ENCODE data around the gene CMTM5.
A peak's percentile ranks its signal among the peaks of the same experiment; 100 is the strongest.

CMTM5 gene, protein sequence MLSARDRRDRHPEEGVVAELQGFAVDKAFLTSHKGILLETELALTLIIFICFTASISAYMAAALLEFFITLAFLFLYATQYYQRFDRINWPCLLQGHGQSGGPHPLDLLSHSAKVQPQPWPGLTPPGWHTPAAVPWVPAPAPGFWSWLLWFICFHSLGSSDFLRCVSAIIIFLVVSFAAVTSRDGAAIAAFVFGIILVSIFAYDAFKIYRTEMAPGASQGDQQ

DNA sequence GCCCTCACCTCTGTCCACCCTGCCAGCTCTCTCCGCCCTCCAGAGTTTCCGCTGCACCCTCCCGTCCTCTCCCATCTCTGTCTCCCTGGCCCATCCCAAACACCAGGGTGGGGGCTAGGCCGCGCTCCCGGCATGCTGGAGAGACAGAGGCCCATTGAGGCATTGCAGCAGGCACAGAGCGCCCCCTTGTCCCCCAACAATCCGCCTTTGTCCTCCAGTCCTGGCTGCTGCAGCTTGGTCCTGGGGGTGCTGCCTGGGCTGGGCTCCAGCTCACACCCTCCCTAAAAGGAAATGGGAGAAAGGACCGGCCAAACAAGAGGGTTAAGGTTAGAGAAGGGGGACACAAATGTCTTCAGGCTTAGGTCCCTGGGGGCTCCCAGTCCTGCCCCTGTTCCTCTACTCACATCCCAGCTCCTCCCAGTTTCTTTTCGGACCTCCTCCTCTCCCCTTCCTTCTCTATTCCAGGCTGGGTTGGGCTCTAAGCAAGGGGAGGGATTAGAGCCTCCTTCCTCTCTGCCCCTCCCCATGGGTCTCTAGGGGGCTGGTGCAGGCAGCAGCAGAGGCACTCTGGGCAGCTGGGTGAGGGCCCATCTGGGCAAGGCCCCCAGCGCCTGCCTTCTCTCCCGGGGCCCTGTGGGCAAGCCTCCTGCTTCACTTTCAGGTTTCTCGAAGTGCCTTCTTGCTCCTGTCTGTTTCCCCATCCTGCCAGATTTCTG is at the start of gene CMTM5:
TSS of gene CMTM5 (plus strand) at position 565 of the 716 bp plus-strand sequence. CDS start 206 bp downstream, outside the sequence.
- DNase-seq (ENCODE audit: low spot score): no peak

DNA sequence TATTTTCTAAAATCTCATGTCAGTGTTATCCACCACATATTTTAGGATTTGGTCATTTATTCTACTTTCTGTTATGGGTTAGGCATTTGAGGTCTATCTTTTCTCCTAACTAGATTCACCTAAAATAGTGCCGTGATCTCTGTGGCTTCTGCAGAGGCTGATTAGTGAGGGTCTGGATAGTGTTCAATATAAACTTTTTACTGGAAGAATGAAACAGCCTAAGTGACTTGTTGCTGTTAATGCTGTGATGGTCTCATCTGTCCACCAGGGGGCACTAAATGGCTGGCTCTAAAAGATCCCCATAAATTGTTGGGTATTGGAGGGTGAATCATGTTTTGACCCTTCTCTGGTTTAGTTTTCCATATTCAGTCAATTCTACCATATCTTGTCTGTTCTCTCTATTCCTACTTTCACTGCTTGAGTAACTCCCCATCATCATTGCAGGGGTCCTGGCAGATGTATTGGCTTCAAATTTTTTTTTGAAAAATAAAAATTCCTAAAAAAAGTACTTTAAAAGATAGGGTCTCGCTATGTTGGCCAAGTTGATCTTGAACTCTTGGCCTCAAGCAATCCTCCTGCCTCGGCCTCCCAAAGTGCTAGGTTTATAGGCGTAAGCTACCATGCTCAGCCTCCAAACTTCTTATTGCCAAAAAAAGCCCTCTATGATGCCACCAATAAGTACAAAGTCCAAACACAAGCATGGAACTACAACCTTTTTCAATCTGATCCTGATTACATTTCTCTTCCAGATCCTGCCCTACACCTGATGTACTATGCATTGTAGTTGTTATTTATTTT is 48.7 kb upstream of the CMTM5 start:
- no peak for DNase-seq (ENCODE audit: low spot score)

DNA sequence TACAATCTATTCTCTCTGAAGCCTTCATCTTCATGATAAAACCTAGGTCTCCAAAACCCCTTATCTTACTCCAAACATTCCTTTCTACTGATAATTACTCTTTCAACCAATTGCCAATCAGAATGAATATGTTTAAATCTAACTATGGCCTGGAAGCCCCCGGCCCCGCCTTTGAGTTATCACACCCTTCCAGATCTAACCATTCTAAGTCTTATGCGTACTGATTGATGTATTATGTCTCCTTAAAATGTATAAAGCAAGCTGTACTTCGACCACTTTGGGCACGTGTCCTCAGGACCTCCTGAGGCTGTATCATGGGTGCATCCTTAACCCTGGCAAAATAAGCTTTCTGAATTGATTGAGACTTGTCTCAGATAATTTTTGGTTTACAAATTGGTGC is 41.2 kb upstream of the CMTM5 start:
- no peak for DNase-seq (ENCODE audit: low spot score)

DNA sequence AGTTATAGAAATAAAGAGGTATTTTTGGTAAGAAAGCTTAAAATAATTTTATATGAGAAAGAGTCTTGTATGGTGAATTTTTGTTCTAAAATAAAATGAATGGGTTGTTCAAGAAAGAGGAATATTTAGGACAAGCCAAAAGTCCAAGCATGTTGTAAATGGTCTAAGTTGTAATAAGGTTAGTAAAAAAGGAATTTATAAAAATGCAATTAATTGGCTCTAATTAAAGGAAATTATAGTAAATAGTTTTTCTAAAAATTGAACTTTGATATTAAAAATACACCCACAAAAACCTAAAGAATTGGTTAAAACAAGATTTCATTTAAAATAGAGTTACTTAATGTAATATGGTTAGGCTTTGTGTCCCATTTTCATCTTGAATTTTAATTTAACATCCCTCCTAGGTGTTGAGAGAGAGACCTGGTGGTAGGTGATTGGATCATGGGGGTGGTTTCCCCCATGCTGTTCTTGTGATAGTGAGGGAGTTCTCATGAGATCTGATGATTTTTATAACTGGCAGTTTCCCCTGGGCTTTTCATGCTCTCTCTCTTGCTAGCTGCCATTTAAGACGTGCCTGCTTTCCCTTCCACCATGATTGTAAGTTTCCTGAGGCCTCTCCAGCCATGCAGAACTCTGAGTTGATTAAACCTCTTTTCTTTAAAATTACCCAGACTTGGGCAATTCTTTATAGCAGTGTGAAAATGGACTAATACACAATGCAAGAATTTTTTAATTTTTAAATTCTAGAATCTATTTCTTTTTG is 37.2 kb upstream of the CMTM5 start:
- DNase-seq (ENCODE audit: low spot score): no peak

DNA sequence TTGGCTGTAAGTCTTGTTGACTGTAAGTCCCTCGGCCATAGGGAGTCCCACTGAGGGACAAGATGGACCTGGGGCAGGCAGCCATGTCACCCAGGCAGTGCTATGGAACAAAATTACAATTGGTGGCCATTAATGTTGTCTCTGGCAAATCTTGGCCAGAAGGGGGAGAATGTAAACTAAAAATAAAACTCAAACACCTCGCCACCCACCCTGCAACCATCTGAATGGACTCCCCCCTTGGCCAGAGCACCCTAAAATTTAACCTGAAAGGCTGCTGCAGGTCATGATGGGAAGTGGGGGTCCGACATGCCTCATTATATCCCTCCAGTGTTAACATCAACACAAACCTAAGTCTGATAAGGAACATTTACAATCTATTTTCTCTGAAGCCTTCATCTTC is 32.4 kb upstream of the CMTM5 start:
- DNase-seq (ENCODE audit: low spot score): peak; percentile 30

DNA sequence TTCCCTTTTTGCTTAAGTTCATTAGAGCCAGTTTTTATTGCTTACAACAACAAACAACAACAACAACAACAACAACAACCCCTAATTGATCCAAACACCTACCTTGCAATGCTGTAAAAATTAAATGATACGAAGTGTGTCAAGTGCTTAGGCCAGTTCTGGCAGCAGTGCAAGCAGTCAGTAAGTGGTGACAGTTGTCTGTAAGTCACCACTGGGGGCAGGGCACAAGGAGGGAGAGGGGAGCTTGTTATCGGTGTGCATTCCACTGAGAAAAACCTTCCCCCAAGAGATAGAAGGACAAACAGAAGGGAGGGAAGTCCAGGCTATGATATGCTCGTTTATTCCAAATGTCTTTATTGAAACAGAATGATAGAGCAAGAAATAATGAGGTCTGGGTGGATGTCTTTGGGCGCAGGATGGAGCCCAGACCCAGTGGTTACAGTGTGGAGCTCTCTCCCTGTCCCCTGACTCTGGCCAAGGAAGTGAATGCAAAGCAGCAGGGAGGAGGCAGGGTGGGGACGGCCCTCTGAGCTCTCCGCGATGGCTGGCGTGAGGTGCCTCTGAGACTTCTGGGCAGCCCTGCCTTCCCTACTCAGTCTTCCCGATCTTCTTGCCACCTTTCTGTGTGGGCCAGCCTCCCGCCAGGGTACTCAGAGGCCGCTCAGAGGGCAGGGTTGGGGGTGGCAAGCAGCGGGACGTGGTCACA is 30.7 kb upstream of the CMTM5 start:
- no peak for DNase-seq (ENCODE audit: low spot score)

DNA sequence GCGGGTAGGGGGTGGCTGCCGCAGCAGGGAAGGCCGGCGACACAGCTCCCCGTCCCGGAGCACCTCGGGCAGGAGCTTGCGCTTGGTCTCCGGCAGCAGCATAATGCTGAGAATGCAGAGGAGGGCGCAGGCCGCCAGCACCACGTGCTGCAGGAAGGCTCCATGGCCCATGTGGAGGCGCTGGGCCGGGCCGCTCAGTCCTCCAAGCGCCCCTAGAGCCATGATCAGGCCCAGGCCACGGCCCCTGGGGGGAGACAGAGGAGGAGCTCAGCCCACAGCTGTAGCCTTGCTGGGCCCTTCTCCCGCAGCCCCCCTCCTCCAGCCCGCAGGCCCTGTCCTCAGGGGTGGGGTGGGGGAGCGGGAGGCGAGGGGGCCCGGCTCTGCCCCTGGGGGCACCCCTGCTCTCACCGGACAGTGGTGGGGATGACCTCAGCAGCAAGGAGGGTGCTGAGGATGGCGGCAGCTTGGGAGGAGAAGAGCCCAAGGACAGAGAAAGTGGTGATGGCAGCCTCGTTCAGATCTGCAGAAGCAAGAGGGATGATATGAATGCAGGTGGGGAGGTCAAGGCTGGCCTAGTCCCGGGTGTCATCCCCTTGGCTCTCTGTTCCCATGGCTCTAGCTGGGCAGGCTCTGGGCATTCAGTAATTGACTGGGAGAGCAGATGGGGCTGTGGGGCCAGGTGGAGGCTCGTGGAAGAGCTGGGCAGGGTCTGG is 30.0 kb upstream of the CMTM5 start:
- DNase-seq (ENCODE audit: low spot score): peak; percentile 52

DNA sequence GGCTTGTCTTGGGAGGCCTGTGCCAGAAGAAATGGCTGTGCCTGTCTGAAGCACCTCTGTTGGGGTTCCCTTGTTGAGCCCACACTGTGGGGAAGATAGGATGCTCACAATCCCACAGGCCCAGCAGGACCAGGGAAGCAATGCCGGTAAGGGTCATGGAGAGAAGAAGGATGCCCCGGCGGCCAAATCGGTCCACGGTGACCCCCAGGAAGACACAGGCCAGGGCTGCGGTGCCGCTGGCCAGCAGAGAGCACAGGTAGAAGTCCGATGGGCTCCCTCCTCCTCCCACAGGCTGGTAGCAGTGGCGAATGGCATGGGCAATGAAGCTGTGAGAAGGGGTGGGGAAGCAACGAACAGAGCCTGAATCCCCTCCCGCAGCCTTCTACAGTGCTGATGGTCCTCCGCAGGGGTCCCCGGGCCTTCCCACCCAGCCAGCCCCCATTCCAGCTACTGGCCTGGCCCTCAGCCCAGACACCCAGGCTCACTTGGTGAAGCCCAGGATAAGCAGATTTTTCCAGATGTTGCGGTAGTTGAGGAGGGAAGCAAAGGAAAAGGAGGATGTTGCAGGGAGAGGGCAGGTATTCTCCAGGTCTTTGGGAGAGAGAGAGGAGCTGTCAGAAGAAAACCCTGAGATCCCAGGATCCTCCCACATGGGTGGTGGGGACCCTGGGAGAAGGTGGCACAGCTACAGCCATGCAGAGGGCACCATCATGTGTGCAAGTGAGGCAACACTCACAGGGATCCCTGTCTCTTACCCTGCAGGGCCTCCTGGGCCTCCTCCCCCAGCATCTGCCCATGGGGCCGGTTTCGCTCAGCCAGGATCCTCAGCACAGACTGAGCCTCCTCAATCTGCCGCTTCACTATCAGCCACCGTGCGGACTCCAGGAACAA is 29.2 kb upstream of the CMTM5 start:
- DNase-seq (ENCODE audit: low spot score): peak; percentile 63

DNA sequence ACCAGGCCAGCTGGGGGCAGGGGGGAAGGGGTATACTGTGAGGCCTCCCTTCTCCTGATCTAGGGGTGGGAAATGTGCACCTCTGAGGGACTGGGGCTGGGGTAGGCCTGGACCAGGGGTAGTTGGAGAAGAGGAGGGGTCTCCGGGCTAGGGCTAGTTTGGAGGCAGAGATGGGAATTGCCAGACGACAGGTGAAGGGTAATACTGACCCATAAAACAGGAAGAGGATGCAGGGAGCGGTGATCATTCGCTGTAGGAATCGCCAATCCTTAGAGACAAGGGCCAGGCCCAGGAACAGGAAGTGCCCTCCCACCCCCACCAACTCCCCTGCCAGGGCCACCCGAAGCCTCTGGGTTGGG is 28.6 kb upstream of the CMTM5 start:
- peak; percentile 41 for DNase-seq (ENCODE audit: low spot score)

DNA sequence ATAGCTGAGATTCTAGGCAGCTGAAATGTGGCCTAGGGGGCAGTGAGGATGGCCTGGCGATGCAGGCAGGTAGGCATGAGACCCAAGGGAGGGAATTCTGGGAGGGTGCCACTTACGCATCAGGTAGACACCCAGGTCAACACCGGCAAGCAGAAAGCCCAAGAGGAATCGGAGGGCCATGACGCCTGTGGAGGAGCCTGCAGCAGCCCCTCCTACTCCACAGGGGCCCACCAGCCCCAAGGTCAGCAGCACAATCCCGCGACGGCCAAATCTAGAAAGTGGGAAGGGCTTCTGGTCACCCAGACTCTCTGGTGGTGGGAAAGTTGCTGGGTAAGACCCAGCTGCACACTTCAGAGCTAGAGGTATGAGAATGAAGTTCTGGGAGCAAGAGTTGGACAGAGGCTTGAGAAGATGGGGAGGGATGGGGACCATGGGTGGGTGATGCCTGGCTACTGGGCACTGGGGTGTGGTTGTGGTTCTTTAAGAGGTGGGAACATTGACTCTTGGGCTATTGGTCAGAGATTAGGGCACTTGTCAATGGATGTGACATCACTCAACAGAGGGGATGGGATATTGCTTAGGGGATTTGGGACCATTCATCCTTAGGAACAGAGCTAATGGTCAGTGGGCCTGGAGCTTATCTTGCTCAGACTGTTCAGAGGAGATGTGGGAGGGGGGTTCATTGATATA is 27.5 kb upstream of the CMTM5 start:
- DNase-seq (ENCODE audit: low spot score): no peak

DNA sequence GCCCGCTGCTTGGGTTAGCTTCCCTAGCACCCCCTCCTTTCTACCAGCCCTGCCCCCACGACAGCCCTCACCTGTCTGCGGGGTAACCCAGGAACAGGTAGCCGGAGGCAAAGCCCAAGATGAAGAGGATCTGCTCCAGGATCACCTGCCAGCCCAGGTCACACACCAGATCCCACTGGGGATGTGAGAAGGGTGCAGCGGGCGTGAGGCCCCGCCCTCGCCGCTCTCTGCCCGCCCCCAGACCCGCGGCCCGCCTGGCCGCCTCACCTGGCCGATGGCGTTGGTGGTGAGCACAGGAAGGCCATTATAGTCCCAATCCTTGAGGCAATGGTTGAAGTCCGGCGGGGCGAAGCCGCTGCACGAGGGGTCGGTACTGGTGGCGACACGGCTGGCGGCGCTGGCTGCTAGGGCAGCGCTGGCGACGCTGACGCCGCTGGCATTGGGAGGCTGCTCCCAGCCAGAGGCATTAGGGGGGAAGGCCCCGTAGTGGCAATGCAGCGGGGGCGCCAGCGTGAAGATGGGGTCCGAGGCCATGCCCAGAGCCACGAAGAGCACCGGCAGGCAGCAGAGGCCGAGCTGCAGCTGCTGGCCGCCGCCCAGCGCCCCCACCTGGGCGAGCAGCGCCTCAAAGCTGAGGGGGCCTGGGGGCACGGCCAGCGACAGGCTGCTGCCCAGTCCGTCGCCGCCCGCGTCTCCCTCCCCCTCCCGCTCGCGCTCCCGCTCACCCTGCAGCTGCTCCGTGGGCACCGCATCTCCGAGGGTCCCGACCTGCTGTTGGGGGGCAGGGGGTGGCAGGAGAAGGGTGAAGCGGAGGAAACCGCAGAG is 25.0 kb upstream of the CMTM5 start:
- peak; percentile 55 for DNase-seq (ENCODE audit: low spot score)

DNA sequence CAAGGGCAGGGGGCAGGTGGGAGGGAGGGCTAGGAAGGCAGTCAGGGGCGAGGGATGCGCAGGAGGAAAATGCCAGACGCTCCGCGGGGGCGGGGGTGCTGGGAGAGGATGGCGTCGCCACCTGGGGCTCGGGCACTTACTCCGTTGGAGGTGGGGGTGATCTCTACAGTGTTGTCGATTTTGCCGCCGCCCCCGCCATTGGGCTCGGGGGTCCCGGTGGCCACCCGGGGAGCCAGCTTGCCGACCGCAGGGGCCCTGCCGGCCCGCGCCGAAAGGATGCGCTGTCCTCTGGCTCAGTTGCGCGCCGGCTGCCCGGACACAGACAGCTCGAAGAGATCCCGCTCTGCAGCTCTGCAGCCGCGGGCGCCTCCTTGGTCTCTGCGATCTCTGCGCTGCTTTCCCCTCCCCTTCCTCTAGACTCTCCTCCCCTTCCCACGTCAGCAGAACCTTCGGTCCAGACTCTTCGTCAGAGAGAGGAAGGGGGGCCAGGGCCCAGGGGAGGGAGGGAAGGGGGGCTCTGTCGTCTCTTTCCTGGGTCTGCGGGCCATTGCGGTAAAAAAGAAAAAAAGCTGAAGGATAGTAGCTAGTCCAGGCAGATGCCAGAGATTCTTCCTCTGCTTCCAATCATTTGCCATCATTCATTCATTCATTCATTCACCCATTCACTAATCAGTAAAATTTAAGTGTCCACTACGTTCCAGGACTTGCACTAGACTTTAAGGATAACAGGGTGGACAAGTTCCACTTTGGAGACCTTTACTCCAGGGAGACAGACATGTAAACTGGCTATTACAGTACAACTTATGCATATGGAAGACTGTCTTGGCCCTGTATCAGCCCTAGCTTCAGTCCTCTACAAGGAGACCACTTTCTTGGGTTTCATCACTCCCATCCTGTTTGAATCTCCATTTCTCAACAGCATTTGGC is 24.1 kb upstream of the CMTM5 start, which contains the start of gene SLC22A17:
TSS of gene SLC22A17 (minus strand) at position 382 of the 927 bp plus-strand sequence.
- DNase-seq (ENCODE audit: low spot score): peak; percentile 90

DNA sequence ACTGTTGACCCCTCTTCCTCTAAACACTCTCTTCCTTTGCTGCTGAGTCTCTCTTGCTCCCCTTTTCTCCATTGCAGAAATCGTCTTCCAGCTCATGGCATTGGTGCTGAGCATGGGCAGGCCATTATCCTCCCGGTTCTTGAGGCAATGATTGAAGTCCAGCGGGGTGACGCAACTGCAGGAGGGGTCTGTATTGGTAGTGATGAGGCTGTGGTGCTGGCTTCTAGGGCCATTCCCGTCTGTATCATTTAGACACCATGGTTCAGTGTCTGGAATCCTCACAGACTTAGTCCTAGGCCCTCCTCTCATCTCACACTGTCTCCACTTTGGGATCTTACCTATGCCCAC is 23.4 kb upstream of the CMTM5 start:
- peak; percentile 2 for DNase-seq (ENCODE audit: low spot score)

DNA sequence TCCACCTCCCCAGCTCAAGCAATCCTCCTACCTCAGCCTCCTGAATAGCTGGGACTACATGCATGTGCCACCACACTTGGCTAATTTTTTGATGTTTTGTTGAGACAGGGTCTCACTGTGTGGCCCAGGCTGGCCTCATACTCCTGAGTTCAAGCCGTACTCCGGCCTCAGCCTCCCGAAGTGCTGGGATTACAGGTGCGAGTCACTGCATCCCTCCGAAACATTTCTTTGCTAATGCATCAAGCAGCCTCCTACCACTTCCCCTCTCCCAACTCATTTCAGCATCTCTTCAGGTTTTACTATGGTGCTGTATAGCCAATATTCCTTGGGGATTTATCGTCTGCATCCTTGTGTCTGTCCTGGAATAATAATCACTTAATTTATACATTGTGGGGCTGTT is 21.9 kb upstream of the CMTM5 start:
- peak; percentile 46 for DNase-seq (ENCODE audit: low spot score)

DNA sequence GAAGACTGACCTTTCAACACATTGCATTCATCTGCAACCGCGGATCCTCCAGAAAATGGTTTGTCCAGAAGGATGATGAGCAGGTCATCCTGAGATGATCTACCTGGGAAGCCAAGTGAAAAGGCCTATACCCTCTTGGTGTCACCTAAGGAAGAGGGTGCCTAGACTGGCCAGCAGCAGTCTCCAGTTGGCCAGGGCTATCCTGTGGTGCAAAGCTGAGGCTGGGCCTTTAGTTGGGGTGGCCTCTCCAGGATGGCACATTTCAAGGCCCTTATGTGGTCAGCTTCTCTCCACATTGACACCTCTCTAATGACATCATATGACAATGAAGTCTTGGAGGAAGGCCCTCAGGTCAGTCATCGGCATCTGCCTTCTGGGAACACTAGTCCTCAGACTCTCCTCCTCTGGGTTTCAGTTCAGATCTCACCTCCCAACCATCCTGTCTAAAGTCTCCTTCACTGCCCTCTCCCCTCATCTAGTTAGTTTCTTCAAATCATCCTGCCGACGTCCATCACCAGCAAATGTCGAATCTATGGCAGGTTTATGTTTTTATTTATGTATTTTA is 20.9 kb upstream of the CMTM5 start:
- peak; percentile 61 for DNase-seq (ENCODE audit: low spot score)

DNA sequence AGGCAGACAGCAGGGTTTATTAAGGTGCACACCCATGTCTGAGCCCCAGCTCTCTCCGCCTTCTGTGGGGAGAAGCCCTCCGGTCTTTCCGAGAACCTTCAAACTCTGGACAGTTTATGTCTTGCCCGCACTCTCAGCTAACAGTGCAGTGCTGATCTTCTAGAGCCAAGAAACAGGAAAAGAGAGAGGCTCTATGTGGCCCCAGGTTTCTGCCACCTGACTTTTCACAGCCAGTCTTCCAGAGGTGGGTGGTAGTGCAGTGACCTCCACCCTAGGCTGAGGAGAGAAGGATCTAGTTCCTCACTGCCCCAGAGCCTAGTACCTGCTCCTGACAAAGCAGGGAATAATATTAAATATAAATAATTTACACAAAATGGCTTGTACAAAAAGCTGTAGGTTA is 20.2 kb upstream of the CMTM5 start:
- peak; percentile 37 for DNase-seq (ENCODE audit: low spot score)

DNA sequence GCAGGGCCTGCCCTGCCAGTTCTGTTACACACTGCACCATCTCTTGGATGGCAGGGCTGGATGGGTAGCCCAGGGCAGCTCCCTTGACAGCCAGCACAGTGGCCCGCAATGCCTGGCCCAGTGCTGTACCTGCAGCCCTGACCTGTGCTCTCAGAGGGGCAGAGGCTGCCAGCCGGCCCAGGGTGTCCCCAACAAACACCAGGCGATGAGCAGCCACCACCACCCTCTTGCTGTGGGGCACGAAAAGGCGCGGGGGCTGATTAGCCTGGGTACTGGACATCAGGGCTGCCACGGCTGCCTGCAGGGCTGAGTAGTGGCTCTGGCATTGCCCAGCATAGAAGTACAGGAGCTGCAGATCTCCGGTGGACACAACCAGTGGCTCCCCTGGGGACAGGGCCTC is 19.6 kb upstream of the CMTM5 start:
- DNase-seq (ENCODE audit: low spot score): peak; percentile 49
